HepG2 (cell line): Measurements from ENCODE around the gene STK24. TPM values are rescaled to one million over a fixed set of nuclear protein-coding genes. Genes with fewer than 3 reads are reported as not detected.
A peak's percentile ranks its signal among the peaks of the same experiment; 100 is the strongest.

Source experiments
- CBX1 ChIP-seq: IDR thresholded peaks from one replicate; pipeline ENCODE4 v1.6.1; 2016; ENCODE audit warnings: antibody characterized with exemption, low read depth
- DBP ChIP-seq: sonication (generic); formaldehyde crosslinking; IDR thresholded peaks from 2 replicates; pipeline ENCODE4 v1.4.0; 2020; ENCODE audit warnings: missing genetic modification reagents; ENCODE audit errors: not compliant biosample characterization
- DNMT1 ChIP-seq: sonication (generic); formaldehyde crosslinking; IDR thresholded peaks from 2 replicates; pipeline ENCODE4 v1.5.1; 2020; ENCODE audit warnings: mild to moderate bottlenecking, missing genetic modification reagents
- HIVEP1 ChIP-seq: sonication (generic); formaldehyde crosslinking; IDR thresholded peaks from 2 replicates; pipeline ENCODE4 v1.4.0; 2020; ENCODE audit warnings: mild to moderate bottlenecking, missing genetic modification reagents
- MED8 ChIP-seq: sonication (generic); formaldehyde crosslinking; IDR thresholded peaks from 2 replicates; pipeline ENCODE4 v1.8.1; 2023; ENCODE audit warnings: mild to moderate bottlenecking, missing genetic modification reagents; ENCODE audit not compliant: insufficient replicate concordance
- NCOR1 ChIP-seq: fragments of 200-600 bp; sonication (generic); IDR thresholded peaks from 2 replicates; pipeline ENCODE4 v1.7.0; 2017; ENCODE audit warnings: antibody characterized with exemption, low read length, borderline replicate concordance
- SP5 ChIP-seq: IDR thresholded peaks from 2 replicates; pipeline ENCODE4 v1.6.1; 2016; ENCODE audit warnings: low read depth, borderline replicate concordance
- THAP9 ChIP-seq: sonication (generic); formaldehyde crosslinking; IDR thresholded peaks from 2 replicates; pipeline ENCODE4; 2020; ENCODE audit warnings: missing genetic modification reagents, mild to moderate bottlenecking, borderline replicate concordance
- ZFP1 ChIP-seq: IDR thresholded peaks from 2 replicates; pipeline ENCODE4 v1.6.1; 2016
- ZFP90 ChIP-seq: sonication (generic); formaldehyde crosslinking; IDR thresholded peaks from 2 replicates; pipeline ENCODE4 v1.8.0; 2022; ENCODE audit warnings: missing genetic modification reagents, mild to moderate bottlenecking, inconsistent platforms, borderline replicate concordance
- ZNF547 ChIP-seq: sonication (generic); formaldehyde crosslinking; IDR thresholded peaks from 2 replicates; pipeline ENCODE4 v1.5.1; 2020; ENCODE audit warnings: mild to moderate bottlenecking, missing genetic modification reagents
- ZNF646 ChIP-seq: sonication (generic); formaldehyde crosslinking; IDR thresholded peaks from 2 replicates; pipeline ENCODE4 v1.9.0; 2021; ENCODE audit warnings: mild to moderate bottlenecking, missing genetic modification reagents
- ZNF747 ChIP-seq: sonication (generic); formaldehyde crosslinking; IDR thresholded peaks from 2 replicates; pipeline ENCODE4 v1.8.1; 2023; ENCODE audit warnings: missing genetic modification reagents, mild to moderate bottlenecking, borderline replicate concordance
- ZNF883 ChIP-seq: sonication (generic); formaldehyde crosslinking; IDR thresholded peaks from 2 replicates; pipeline ENCODE4 v1.5.1; 2020; ENCODE audit warnings: mild to moderate bottlenecking, missing genetic modification reagents; ENCODE audit errors: not compliant biosample characterization
- polyA plus RNA-seq, 8 experiments: library from polyadenylated mRNA; depleted of rRNA in 3 of 8; stranded (reverse) in 7 of 8; unstranded in 1 of 8; fragments of >200 nt; fragmentation: Illumina TruSeq in 4 of 8; extraction: Trizol in 4 of 8; gene quantifications; 2 replicates each; pipeline versions ENCODE4 v1.2.1 to v1.2.3, GENCODE V29; 2011 to 2016; ENCODE audit warnings: low read depth in 4 of 8, missing spikeins in 1 of 8, mixed read lengths in 1 of 8; ENCODE audit not compliant: insufficient read depth in 1 of 8
- total RNA-seq, 5 experiments: library from RNA; depleted of rRNA; stranded (reverse); fragments of >200 nt; fragmentation: Illumina TruSeq; extraction: Trizol; gene quantifications; 2 replicates each; pipeline ENCODE4 v1.2.3, GENCODE V29; 2016; ENCODE audit warnings: low read depth in 1 of 5

STK24 gene
- total and polyA plus RNA-seq, 2 of the 13 experiments (the other 11 are each of a cell fraction or from before 2014, with no cell fraction given), result 51.3 to 73.0 TPM

DNA sequence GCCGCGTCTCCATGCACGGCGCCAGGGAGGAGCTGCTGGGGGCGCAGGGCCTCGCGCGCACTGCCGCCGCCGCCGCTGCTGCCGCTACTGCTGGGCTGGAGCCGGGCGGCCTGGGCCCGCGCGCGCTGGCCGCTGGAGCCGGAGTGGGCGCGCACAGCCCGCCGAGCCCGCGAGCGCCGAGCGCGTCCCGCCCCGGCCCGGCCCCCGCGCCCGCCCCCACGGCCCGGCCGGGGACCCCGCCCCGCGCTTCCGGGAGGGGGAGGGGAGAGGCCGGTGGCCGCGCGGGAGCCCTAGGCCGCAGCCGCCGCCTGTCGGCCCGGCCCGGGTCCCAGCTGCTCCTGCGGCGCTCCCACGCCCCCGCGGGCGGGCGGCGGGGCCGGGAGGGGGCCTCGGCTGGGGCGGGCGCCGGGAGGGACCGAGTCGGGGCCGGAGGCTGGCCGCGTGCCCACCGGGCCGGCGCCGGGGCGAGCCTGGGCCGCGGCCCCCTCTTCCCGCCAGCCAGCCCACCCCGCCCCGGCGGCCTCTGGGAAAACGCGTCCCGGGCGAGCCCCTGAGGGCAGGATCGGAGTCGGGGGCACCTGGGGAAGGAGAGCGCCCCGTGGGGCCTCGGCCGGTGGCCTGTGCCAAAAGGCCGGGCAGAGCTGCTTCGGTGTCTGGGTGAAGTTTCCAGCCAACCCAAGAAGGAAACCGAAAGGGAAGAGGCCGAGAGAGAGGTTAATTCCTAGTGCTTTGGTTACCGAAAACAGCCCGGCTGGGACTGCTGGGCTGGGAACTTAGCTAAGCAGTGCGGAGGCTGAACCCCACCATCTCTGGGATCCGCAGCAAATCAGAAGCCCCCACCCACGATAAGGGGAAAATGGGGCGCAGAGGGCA is at the start of gene STK24 (continued):
- TF ChIP-seq ZNF646 (CRISPR knock-in tag) (no peak), THAP9 (no peak), ZFP1 (CRISPR knock-in tag) (no peak), ZNF547 (peak; percentile 56; the same call in 1 of the 2 replicates), MED8 (CRISPR knock-in tag) (no peak), DNMT1 (peak; percentile 61; the same call in 1 of the 2 replicates), ZFP90 (CRISPR knock-in tag) (peak; percentile 38; the same call in 1 of the 2 replicates), HIVEP1 (no peak), ZNF747 (no peak), NCOR1 (0 out of 2 replicates have a peak, but pooled peaks have one; percentile 35), CBX1 (no peak), DBP (CRISPR knock-in tag) (no peak), SP5 (CRISPR knock-in tag) (0 out of 2 replicates have a peak, but pooled peaks have one; percentile 18), ZNF883 (CRISPR knock-in tag) (no peak)
